Neuronal stem cell (in vitro differentiated cells): ENCODE data around the gene YBX2.

ENCODE experiments used
- DNase-seq: peaks from one replicate; pipeline ENCODE4 v3.0.0-alpha.2; 2013; ENCODE audit warnings: low spot score
- H2AFZ ChIP-seq: one replicate; pipeline ENCODE4 v1.6.1; 2013; ENCODE audit warnings: mild to moderate bottlenecking, low read length, inconsistent platforms
- H2AK5ac ChIP-seq: 2 replicates; pipeline ENCODE4 v1.6.1; 2013; ENCODE audit warnings: low read depth, mild to moderate bottlenecking, inconsistent platforms, low read length, moderate library complexity, mixed read lengths
- H2BK120ac ChIP-seq: 2 replicates; pipeline ENCODE4 v1.6.1; 2013; ENCODE audit warnings: low read depth, mild to moderate bottlenecking, inconsistent platforms, low read length, moderate library complexity, mixed read lengths
- H2BK12ac ChIP-seq: one replicate; pipeline ENCODE4 v1.6.1; 2013; ENCODE audit warnings: low read length, inconsistent platforms
- H2BK15ac ChIP-seq: 2 replicates; pipeline ENCODE4 v1.6.1; 2013; ENCODE audit warnings: mild to moderate bottlenecking, low read length, inconsistent platforms, mixed read lengths
- H2BK5ac ChIP-seq: one replicate; pipeline ENCODE4 v1.6.1; 2013; ENCODE audit warnings: inconsistent platforms, mild to moderate bottlenecking, low read length, moderate library complexity
- H3K14ac ChIP-seq: one replicate; pipeline ENCODE4 v1.6.1; 2013; ENCODE audit warnings: low read length, inconsistent platforms
- H3K18ac ChIP-seq: 2 replicates; pipeline ENCODE4 v1.6.1; 2013; ENCODE audit warnings: low read length, inconsistent platforms
- H3K23ac ChIP-seq: 2 replicates; pipeline ENCODE4 v1.6.1; 2013; ENCODE audit warnings: low read depth, mild to moderate bottlenecking, mixed read lengths, low read length, inconsistent platforms; ENCODE audit not compliant: poor library complexity
- H3K27ac ChIP-seq: replicated peaks from 3 replicates; pipeline ENCODE4 v1.5.1; 2013; ENCODE audit warnings: low read length, inconsistent platforms
- H3K27me3 ChIP-seq, 3 experiments: 2 replicates each; pipeline ENCODE4 v1.6.1; 2013; ENCODE audit warnings: low read length in 3 of 3, mild to moderate bottlenecking in 2 of 3, inconsistent platforms in 1 of 3, low read depth in 1 of 3, mixed read lengths in 1 of 3, moderate library complexity in 1 of 3; ENCODE audit not compliant: control insufficient read depth in 3 of 3, insufficient read depth in 3 of 3
- H3K36me3 ChIP-seq, 2 donors: replicated peaks in 1 of 2; 2 replicates each; pipeline ENCODE4 v1.6.1; 2013; ENCODE audit warnings: low read length in 2 of 2; ENCODE audit not compliant: control insufficient read depth in 2 of 2, insufficient read depth in 2 of 2
- H3K4ac ChIP-seq: 2 replicates; pipeline ENCODE4 v1.6.1; 2013; ENCODE audit warnings: inconsistent platforms, mild to moderate bottlenecking, low read length, moderate library complexity
- H3K4me1 ChIP-seq, 2 donors: 1 replicate in 1 of 2; 2 replicates in 1 of 2; pipeline ENCODE4 v1.6.1; 2013; ENCODE audit warnings: low read length in 2 of 2, low read depth in 1 of 2; ENCODE audit not compliant: control insufficient read depth in 2 of 2, insufficient read depth in 1 of 2
- H3K4me2 ChIP-seq: one replicate; pipeline ENCODE4 v1.6.1; 2013; ENCODE audit warnings: mild to moderate bottlenecking, low read length, inconsistent platforms; ENCODE audit not compliant: insufficient read depth, poor library complexity, severe bottlenecking
- H3K4me3 ChIP-seq, 2 donors: 2 replicates each; pipeline ENCODE4 v1.5.1; 2013; ENCODE audit warnings: low read length in 2 of 2, mild to moderate bottlenecking in 2 of 2, inconsistent platforms in 1 of 2, moderate library complexity in 1 of 2
- H3K79me1 ChIP-seq: one replicate; pipeline ENCODE4 v1.6.1; 2013; ENCODE audit warnings: low read depth, mild to moderate bottlenecking, inconsistent platforms, low read length, moderate library complexity
- H3K9ac ChIP-seq: one replicate; pipeline ENCODE4 v1.6.1; 2013; ENCODE audit warnings: mild to moderate bottlenecking, low read depth, low read length, inconsistent platforms; ENCODE audit not compliant: poor library complexity
- H3K9me3 ChIP-seq, 2 donors: replicated peaks in 1 of 2; 2 replicates each; pipeline versions ENCODE3 to v1.6.1; 2013; ENCODE audit warnings: low read length in 2 of 2, mild to moderate bottlenecking in 2 of 2, inconsistent platforms in 1 of 2, low read depth in 1 of 2, mixed read lengths in 1 of 2, moderate library complexity in 1 of 2; ENCODE audit not compliant: control insufficient read depth in 2 of 2, insufficient read depth in 1 of 2
- H4K8ac ChIP-seq: one replicate; pipeline ENCODE4 v1.6.1; 2013; ENCODE audit warnings: low read depth, mild to moderate bottlenecking, inconsistent platforms, low read length, moderate library complexity
- H4K91ac ChIP-seq: one replicate; pipeline ENCODE4 v1.6.1; 2013; ENCODE audit warnings: low read length, low read depth, mild to moderate bottlenecking, inconsistent platforms; ENCODE audit not compliant: poor library complexity
- WGBS, 2 donors: extraction: QIAGEN DNeasy Blood & Tissue Kit; methylation state at CpG; one replicate each; pipeline ENCODE4 v1.1.7; 2013; ENCODE audit warnings: missing lambda C conversion rate in 2 of 2, mixed read lengths in 1 of 2; ENCODE audit not compliant: insufficient read length in 2 of 2, insufficient replicate concordance in 1 of 2; ENCODE audit errors: extremely low coverage in 2 of 2; 5-methylcytosine and 5-hydroxymethylcytosine counted together

YBX2 gene

GRCh38 chr17:7311110-7311705 is 16.8 kb upstream of the YBX2 start:
- H3K27ac ChIP-seq: no peak overlapping the region
- peaks cover 7% of the 10 kb centered on the region for H3K79me1 ChIP-seq
- peaks cover 47 to 59% of the 10 kb centered on the region in 2 donors for H3K36me3 ChIP-seq
- no peak overlapping the region for H3K23ac ChIP-seq
- H3K9me3 ChIP-seq: no peaks in the 10 kb centered on the region
- no peak overlapping the region for H3K9ac ChIP-seq
- H3K18ac ChIP-seq: no peak overlapping the region
- DNase-seq: no peak
- no peak overlapping the region for H3K14ac ChIP-seq
- H2BK5ac ChIP-seq: no peak overlapping the region
- 100% methylated on average over 1 of the region's 7 CpGs; no CpG with 5 or more reads in 1 of the 2 donors for WGBS, 2 donors
- H2BK120ac ChIP-seq: no peak overlapping the region
- H2BK15ac ChIP-seq: no peak overlapping the region
- H4K8ac ChIP-seq: no peak overlapping the region
- no peak overlapping the region for H2BK12ac ChIP-seq
- no peaks in the 10 kb centered on the region for H3K27me3 ChIP-seq
- H3K4me1 ChIP-seq: peaks cover 8 to 18% of the 10 kb centered on the region in 2 donors
- H4K91ac ChIP-seq: no peak overlapping the region
- H2AFZ ChIP-seq: no peak overlapping the region
- H2AK5ac ChIP-seq: no peak overlapping the region
- no peak overlapping the region for H3K4me2 ChIP-seq
- no peak overlapping the region for H3K4ac ChIP-seq
- H3K4me3 ChIP-seq: no peak overlapping the region

- Histone ChIP-seq H2BK5ac (no peak overlapping the region), H3K18ac (no peak overlapping the region), H4K91ac (no peak overlapping the region), H4K8ac (no peak overlapping the region), H2BK120ac (no peak overlapping the region), H3K9ac (no peak overlapping the region), H3K79me1 (peaks cover 3% of the 10 kb centered on the region), H3K4me2 (no peak overlapping the region), H3K36me3 (peaks cover 41 to 53% of the 10 kb centered on the region in 2 donors), H2AK5ac (no peak overlapping the region), H3K14ac (no peak overlapping the region), H2AFZ (no peak overlapping the region), H3K27me3 (no peaks in the 10 kb centered on the region), H3K9me3 (no peaks in the 10 kb centered on the region), H3K4ac (no peak overlapping the region), H3K23ac (no peak overlapping the region), H3K4me3 (no peak overlapping the region), H3K27ac (no peak overlapping the region), H2BK15ac (no peak overlapping the region), H2BK12ac (no peak overlapping the region), H3K4me1 (peaks cover 8 to 13% of the 10 kb centered on the region in 2 donors)
- WGBS, 2 donors: no CpG with 5 or more reads among the region's 12 CpGs
- DNase-seq: no peak
Observed at GRCh38 chr17:7309628-7310027, 15.2 kb upstream of the YBX2 start.

DNA sequence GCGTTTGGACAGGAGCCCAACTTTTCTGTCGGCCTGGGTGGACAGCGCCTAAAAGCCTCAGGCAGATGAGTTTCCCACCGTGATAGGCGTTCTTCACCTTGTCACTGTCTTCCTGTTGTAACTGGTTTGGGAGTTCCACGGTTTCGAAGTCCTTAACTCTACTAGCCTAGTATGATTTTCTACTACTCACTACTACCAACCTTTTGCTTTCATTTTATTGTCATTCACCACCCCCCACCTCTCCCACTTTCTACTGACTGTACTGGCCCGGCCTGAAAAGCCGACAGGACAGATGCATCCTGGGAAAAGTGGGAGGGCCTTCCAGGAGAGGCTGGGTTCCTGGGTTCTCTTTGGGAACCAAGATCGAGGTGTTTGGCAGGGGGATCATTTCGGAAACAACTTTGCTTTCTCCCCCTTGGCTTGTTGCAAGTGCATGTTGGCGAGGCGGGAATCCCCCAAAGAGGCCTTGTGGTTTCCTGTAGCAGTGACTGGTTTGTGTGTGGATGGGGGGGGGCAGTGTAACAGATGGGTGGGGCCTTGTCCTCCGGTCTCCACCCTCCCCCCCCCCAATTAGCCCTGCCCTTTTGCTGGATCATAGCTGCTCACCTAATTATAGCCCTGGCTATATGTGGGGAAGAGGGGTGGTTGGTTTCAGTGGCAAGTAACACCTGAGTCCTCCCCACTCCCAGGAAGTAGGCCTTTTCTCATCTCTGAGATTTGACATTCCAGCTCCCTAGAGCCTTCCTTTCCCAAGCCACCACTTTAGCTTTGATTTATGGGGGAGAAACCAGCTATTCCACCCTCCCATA is 14.4 kb upstream of the YBX2 start:
- Histone ChIP-seq H3K36me3 (peaks cover 40 to 46% of the 10 kb centered on the region in 2 donors), H2AFZ (no peak overlapping the region), H3K23ac (no peak overlapping the region), H3K14ac (no peak overlapping the region), H2BK120ac (no peak overlapping the region), H2BK12ac (no peak overlapping the region), H4K8ac (no peak overlapping the region), H2AK5ac (no peak overlapping the region), H3K4me3 (peak overlapping the region; percentile 84 to 98), H3K4me1 (peaks cover 2 to 5% of the 10 kb centered on the region in 2 donors), H2BK15ac (no peak overlapping the region), H4K91ac (no peak overlapping the region), H3K79me1 (peaks cover 1% of the 10 kb centered on the region), H3K18ac (peak overlapping the region; percentile 44), H2BK5ac (no peak overlapping the region), H3K4ac (no peak overlapping the region), H3K4me2 (peak overlapping the region; percentile 91), H3K9me3 (no peaks in the 10 kb centered on the region), H3K27ac (peak overlapping the region; percentile 78), H3K27me3 (no peaks in the 10 kb centered on the region), H3K9ac (peak overlapping the region; percentile 88)
- no CpG with 5 or more reads among the region's 14 CpGs for WGBS, 2 donors
- no peak for DNase-seq
